ENCODE measurements around the gene KDM2A.
A peak's percentile ranks its signal among the peaks of the same experiment; 100 is the strongest.

KDM2A gene

GRCh38 chr11:67262731-67263675 is 143.9 kb downstream of the KDM2A start:
- peak; percentile 89 for DNase-seq

- no peak for DNase-seq
These were observed 145.2 kb downstream of the KDM2A start for GRCh38 chr11:67264260-67264659.

- DNase-seq: no peak
These were observed 146.0 kb downstream of the KDM2A start for GRCh38 chr11:67264877-67265632.

GRCh38 chr11:67265633-67266448 is 146.8 kb downstream of the KDM2A start:
- peak; percentile 76 for DNase-seq

GRCh38 chr11:67266449-67267187 is 147.6 kb downstream of the KDM2A start, which contains the start of gene GRK2:
Gene GRK2, plus strand, starts transcription at chr11:67266473. Its CDS starts 227 bp downstream, at chr11:67266700.
- no peak for DNase-seq

- DNase-seq: no peak
These were observed 148.4 kb downstream of the KDM2A start for GRCh38 chr11:67267188-67268080.

- no peak for DNase-seq
These were observed 149.3 kb downstream of the KDM2A start for GRCh38 chr11:67268081-67268961.

GRCh38 chr11:67268962-67269268 is 149.9 kb downstream of the KDM2A start:
- no peak for DNase-seq

- DNase-seq: no peak
These were observed 150.6 kb downstream of the KDM2A start for GRCh38 chr11:67269401-67270255.

- peak; percentile 92 for DNase-seq
These were observed 151.5 kb downstream of the KDM2A start for GRCh38 chr11:67270256-67271204.

GRCh38 chr11:67271205-67271540 is 152.1 kb downstream of the KDM2A start:
- no peak for DNase-seq

- no peak for DNase-seq
These were observed 152.7 kb downstream of the KDM2A start for GRCh38 chr11:67271541-67272284.

- DNase-seq: no peak
These were observed 153.5 kb downstream of the KDM2A start for GRCh38 chr11:67272327-67273259.

GRCh38 chr11:67273260-67273990 is 154.4 kb downstream of the KDM2A start:
- DNase-seq: no peak

Data from islet precursor cell (in vitro differentiated cells).